Body of pancreas (tissue), 4 donors: ENCODE results near the gene RABEP1.

ENCODE experiments used
- POLR2A ChIP-seq, 3 donors: fragments of 450-650 bp; IDR thresholded peaks; one replicate each; pipeline ENCODE4 v1.6.1; 2016; ENCODE audit warnings: antibody characterized with exemption in 3 of 3, mild to moderate bottlenecking in 2 of 3
- TF ChIP-seq, protein P1 (sequence below), 7 experiments: fragments of 450-650 bp in 4 of 7; fragments of 200-600 bp in 3 of 7; sonication (generic) in 3 of 7; IDR thresholded peaks; one replicate each; pipeline ENCODE4 v1.5.1; 2016 to 2019; ENCODE audit warnings: antibody characterized with exemption in 7 of 7

GRCh38 chr17:5236938-5237540, 45.0 kb upstream of the RABEP1 start:
- no peak for TF ChIP-seq POLR2A (IDR thresholded peaks at IDR 0.05)
- TF ChIP-seq, protein P1, sequence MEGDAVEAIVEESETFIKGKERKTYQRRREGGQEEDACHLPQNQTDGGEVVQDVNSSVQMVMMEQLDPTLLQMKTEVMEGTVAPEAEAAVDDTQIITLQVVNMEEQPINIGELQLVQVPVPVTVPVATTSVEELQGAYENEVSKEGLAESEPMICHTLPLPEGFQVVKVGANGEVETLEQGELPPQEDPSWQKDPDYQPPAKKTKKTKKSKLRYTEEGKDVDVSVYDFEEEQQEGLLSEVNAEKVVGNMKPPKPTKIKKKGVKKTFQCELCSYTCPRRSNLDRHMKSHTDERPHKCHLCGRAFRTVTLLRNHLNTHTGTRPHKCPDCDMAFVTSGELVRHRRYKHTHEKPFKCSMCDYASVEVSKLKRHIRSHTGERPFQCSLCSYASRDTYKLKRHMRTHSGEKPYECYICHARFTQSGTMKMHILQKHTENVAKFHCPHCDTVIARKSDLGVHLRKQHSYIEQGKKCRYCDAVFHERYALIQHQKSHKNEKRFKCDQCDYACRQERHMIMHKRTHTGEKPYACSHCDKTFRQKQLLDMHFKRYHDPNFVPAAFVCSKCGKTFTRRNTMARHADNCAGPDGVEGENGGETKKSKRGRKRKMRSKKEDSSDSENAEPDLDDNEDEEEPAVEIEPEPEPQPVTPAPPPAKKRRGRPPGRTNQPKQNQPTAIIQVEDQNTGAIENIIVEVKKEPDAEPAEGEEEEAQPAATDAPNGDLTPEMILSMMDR (IDR thresholded peaks at IDR 0.05), result no peak
